Muscle layer of duodenum (tissue), 2 donors: ENCODE measurements around the gene ZNF618.

ENCODE experiments used
- H3K27ac ChIP-seq: one replicate; pipeline ENCODE4 v1.7.0; 2013; ENCODE audit warnings: mild to moderate bottlenecking, low read length
- H3K27me3 ChIP-seq: one replicate; pipeline ENCODE4 v1.7.0; 2013; ENCODE audit warnings: low read depth, mild to moderate bottlenecking, control low read depth, low read length
- H3K36me3 ChIP-seq, 2 donors: one replicate each; pipeline ENCODE4 v1.7.0; 2013; ENCODE audit warnings: low read length in 2 of 2, control low read depth in 1 of 2, mild to moderate bottlenecking in 1 of 2; ENCODE audit not compliant: insufficient read depth in 2 of 2, control insufficient read depth in 1 of 2
- H3K4me1 ChIP-seq, 2 donors: one replicate each; pipeline ENCODE4 v1.7.0; 2013; ENCODE audit warnings: low read length in 2 of 2, mild to moderate bottlenecking in 2 of 2, control low read depth in 1 of 2, moderate library complexity in 1 of 2; ENCODE audit not compliant: insufficient read depth in 2 of 2, control insufficient read depth in 1 of 2
- H3K4me3 ChIP-seq, 2 donors: one replicate each; pipeline ENCODE4 v1.7.0; 2013; ENCODE audit warnings: low read length in 2 of 2, low read depth in 1 of 2, mild to moderate bottlenecking in 1 of 2
- H3K9me3 ChIP-seq, 2 donors: one replicate each; pipeline ENCODE4 v1.7.0; 2013; ENCODE audit warnings: low read length in 2 of 2, control low read depth in 1 of 2, mild to moderate bottlenecking in 1 of 2; ENCODE audit not compliant: control insufficient read depth in 1 of 2
- donor health status: healthy.

Gene ZNF618

GRCh38 chr9:113868501-113868900 lies 7.6 kb upstream of the ZNF618 start:
- Histone ChIP-seq H3K4me3 (no peak overlapping the region), H3K36me3 (no peaks in the 10 kb centered on the region), H3K27ac (no peak overlapping the region), H3K9me3 (no peaks in the 10 kb centered on the region), H3K27me3 (no peaks in the 10 kb centered on the region), H3K4me1 (no peaks in the 10 kb centered on the region)

GRCh38 chr9:113872485-113873143 lies 3.5 kb upstream of the ZNF618 start:
- Histone ChIP-seq H3K4me3 (no peak overlapping the region), H3K27ac (no peak overlapping the region), H3K36me3 (no peaks in the 10 kb centered on the region), H3K4me1 (peaks cover 0 to 3% of the 10 kb centered on the region in 2 donors), H3K9me3 (no peaks in the 10 kb centered on the region), H3K27me3 (no peaks in the 10 kb centered on the region)

GRCh38 chr9:113873446-113873845 lies 2.7 kb upstream of the ZNF618 start:
- Histone ChIP-seq H3K4me3 (no peak overlapping the region), H3K27ac (no peak overlapping the region), H3K36me3 (no peaks in the 10 kb centered on the region), H3K27me3 (no peaks in the 10 kb centered on the region), H3K4me1 (peaks cover 0 to 3% of the 10 kb centered on the region in 2 donors), H3K9me3 (no peaks in the 10 kb centered on the region)

GRCh38 chr9:113873926-113874325 lies 2.2 kb upstream of the ZNF618 start:
- H3K36me3 ChIP-seq = no peaks in the 10 kb centered on the region
- H3K4me1 ChIP-seq = peaks cover 0 to 3% of the 10 kb centered on the region in 2 donors

GRCh38 chr9:113875459-113876150 lies 504 bp upstream of the ZNF618 start:
- no peak overlapping the region for H3K27ac ChIP-seq
- H3K4me1 ChIP-seq = peaks cover 0 to 3% of the 10 kb centered on the region in 2 donors
- peak overlapping the region in 1 of 2 donors; percentile 40 for H3K4me3 ChIP-seq
- H3K9me3 ChIP-seq = no peaks in the 10 kb centered on the region
- H3K27me3 ChIP-seq = no peaks in the 10 kb centered on the region
- H3K36me3 ChIP-seq = no peaks in the 10 kb centered on the region

More at GRCh38 chr9:113873926-113874325, 2.2 kb upstream of the ZNF618 start:
- H3K27ac ChIP-seq = no peak overlapping the region
- H3K4me3 ChIP-seq = no peak overlapping the region
- no peaks in the 10 kb centered on the region for H3K27me3 ChIP-seq
- no peaks in the 10 kb centered on the region for H3K9me3 ChIP-seq

GRCh38 chr9:113876993-113877368 lies 872 bp downstream of the ZNF618 start:
- Histone ChIP-seq H3K36me3 (no peaks in the 10 kb centered on the region), H3K27ac (no peak overlapping the region), H3K4me3 (peak overlapping the region; percentile 53 to 90), H3K27me3 (no peaks in the 10 kb centered on the region), H3K4me1 (peaks cover 0 to 3% of the 10 kb centered on the region in 2 donors), H3K9me3 (no peaks in the 10 kb centered on the region)

- peaks cover 0 to 3% of the 10 kb centered on the region in 2 donors for H3K4me1 ChIP-seq
- H3K9me3 ChIP-seq = no peaks in the 10 kb centered on the region
- H3K27ac ChIP-seq = no peak overlapping the region
Measured at GRCh38 chr9:113879318-113879717, 3.2 kb downstream of the ZNF618 start.

GRCh38 chr9:113879911-113880310 lies 3.8 kb downstream of the ZNF618 start:
- Histone ChIP-seq H3K27me3 (no peaks in the 10 kb centered on the region), H3K4me1 (peaks cover 0 to 3% of the 10 kb centered on the region in 2 donors), H3K36me3 (no peaks in the 10 kb centered on the region), H3K9me3 (no peaks in the 10 kb centered on the region), H3K4me3 (no peak overlapping the region), H3K27ac (no peak overlapping the region)

More at GRCh38 chr9:113879318-113879717, 3.2 kb downstream of the ZNF618 start:
- no peaks in the 10 kb centered on the region for H3K36me3 ChIP-seq
- H3K4me3 ChIP-seq = no peak overlapping the region
- no peaks in the 10 kb centered on the region for H3K27me3 ChIP-seq

- no peak overlapping the region for H3K27ac ChIP-seq
Measured at GRCh38 chr9:113882181-113882580, 6.1 kb downstream of the ZNF618 start.

GRCh38 chr9:113882636-113883164 lies 6.6 kb downstream of the ZNF618 start:
- H3K4me1 ChIP-seq = peaks cover 5 to 13% of the 10 kb centered on the region in 2 donors

More at GRCh38 chr9:113882181-113882580, 6.1 kb downstream of the ZNF618 start:
- H3K36me3 ChIP-seq = no peaks in the 10 kb centered on the region
- peaks cover 5 to 9% of the 10 kb centered on the region in 2 donors for H3K4me1 ChIP-seq
- no peaks in the 10 kb centered on the region for H3K27me3 ChIP-seq
- no peak overlapping the region for H3K4me3 ChIP-seq
- no peaks in the 10 kb centered on the region for H3K9me3 ChIP-seq

GRCh38 chr9:113885183-113886025 lies 9.3 kb downstream of the ZNF618 start:
- Histone ChIP-seq H3K9me3 (no peaks in the 10 kb centered on the region), H3K36me3 (no peaks in the 10 kb centered on the region), H3K27me3 (no peaks in the 10 kb centered on the region), H3K4me1 (peaks cover 5 to 13% of the 10 kb centered on the region in 2 donors), H3K4me3 (peak overlapping the region; percentile 52 to 55), H3K27ac (peak overlapping the region; percentile 73)

More at GRCh38 chr9:113882636-113883164, 6.6 kb downstream of the ZNF618 start:
- no peak overlapping the region for H3K27ac ChIP-seq
- no peaks in the 10 kb centered on the region for H3K27me3 ChIP-seq
- no peaks in the 10 kb centered on the region for H3K9me3 ChIP-seq
- no peak overlapping the region for H3K4me3 ChIP-seq
- H3K36me3 ChIP-seq = no peaks in the 10 kb centered on the region
